HG03135 (cell line): ENCODE measurements around the gene CD99.

Experiments used
- ATAC-seq: cut with Tn5 transposase; IDR thresholded peaks from one replicate; pipeline ENCODE4 v1.9.1; 2021; ENCODE audit warnings: mild to moderate bottlenecking, moderate library complexity; ENCODE audit not compliant: unreplicated experiment

Gene CD99

GRCh38 chrX:2697741-2698299 lies 6.7 kb downstream of the CD99 start:
- ATAC-seq: peak; percentile 36

- ATAC-seq: no peak
Measured at GRCh38 chrX:2698604-2699003, 7.5 kb downstream of the CD99 start.

- no peak for ATAC-seq
Measured at GRCh38 chrX:2699959-2700358, 8.9 kb downstream of the CD99 start.

- no peak for ATAC-seq
Measured at GRCh38 chrX:2700405-2701320, 9.6 kb downstream of the CD99 start.

GRCh38 chrX:2701600-2701999 lies 10.5 kb downstream of the CD99 start:
- no peak for ATAC-seq

GRCh38 chrX:2703991-2704369 lies 12.9 kb downstream of the CD99 start:
- ATAC-seq: no peak

- ATAC-seq: no peak
Measured at GRCh38 chrX:2705046-2705832, 14.1 kb downstream of the CD99 start.

- peak; percentile 89 for ATAC-seq
Measured at GRCh38 chrX:2707334-2707760, 16.3 kb downstream of the CD99 start.

GRCh38 chrX:2708021-2708420 lies 16.9 kb downstream of the CD99 start:
- ATAC-seq: no peak

GRCh38 chrX:2708592-2709188 lies 17.6 kb downstream of the CD99 start:
- no peak for ATAC-seq

- ATAC-seq: no peak
Measured at GRCh38 chrX:2709556-2709955, 18.5 kb downstream of the CD99 start.

- no peak for ATAC-seq
Measured at GRCh38 chrX:2710041-2710840, 19.1 kb downstream of the CD99 start.

- no peak for ATAC-seq
Measured at GRCh38 chrX:2711441-2711840, 20.3 kb downstream of the CD99 start.

- no peak for ATAC-seq
Measured at GRCh38 chrX:2712428-2712827, 21.3 kb downstream of the CD99 start.

GRCh38 chrX:2712890-2713840 lies 22.1 kb downstream of the CD99 start:
- ATAC-seq: no peak

GRCh38 chrX:2714551-2714950 lies 23.5 kb downstream of the CD99 start:
- no peak for ATAC-seq

- ATAC-seq: no peak
Measured at GRCh38 chrX:2715066-2715600, 24.0 kb downstream of the CD99 start.

GRCh38 chrX:2717312-2717711 lies 26.2 kb downstream of the CD99 start:
- ATAC-seq: no peak

- no peak for ATAC-seq
Measured at GRCh38 chrX:2718821-2719220, 27.7 kb downstream of the CD99 start.
